GM12874 (cell line): ENCODE results near the gene ZNF668.

ENCODE experiments used
- CTCF ChIP-seq: IDR thresholded peaks from 2 replicates; pipeline ENCODE4 v1.5.1; 2011; ENCODE audit warnings: low read depth, mild to moderate bottlenecking, control low read depth, low read length, moderate library complexity; ENCODE audit not compliant: insufficient read depth

The ZNF668 gene

GRCh38 chr16:31077592-31078396 is 3.8 kb upstream of the ZNF668 start:
- no peak for TF ChIP-seq CTCF

GRCh38 chr16:31077024-31077423 is 3.0 kb upstream of the ZNF668 start:
- TF ChIP-seq CTCF, result no peak

GRCh38 chr16:31076319-31076718 is 2.3 kb upstream of the ZNF668 start:
- no peak for TF ChIP-seq CTCF

- TF ChIP-seq CTCF, result no peak
Measured at GRCh38 chr16:31074814-31075183, 759 bp upstream of the ZNF668 start.

- no peak for TF ChIP-seq CTCF
Measured at GRCh38 chr16:31073142-31073969, 684 bp downstream of the ZNF668 start.

GRCh38 chr16:31072540-31073141 is 1.4 kb downstream of the ZNF668 start:
- no peak for TF ChIP-seq CTCF

GRCh38 chr16:31071861-31072260 is 2.2 kb downstream of the ZNF668 start:
- TF ChIP-seq CTCF, result no peak
